ENCODE measurements around the gene PSMA6.
"Not testable (repeated sequence)": the region's sequence is repeated elsewhere in the genome, so short reads cannot be mapped to it uniquely, and the experiment has no call there.

PSMA6 gene

GRCh38 chr14:35342489-35343010, 50.4 kb downstream of the PSMA6 start:
- no peak for DNase-seq (ENCODE audit: low read depth, low spot score)

GRCh38 chr14:35343702-35344101, 51.5 kb downstream of the PSMA6 start:
- DNase-seq (ENCODE audit: low read depth, low spot score), result no peak

- no peak for DNase-seq (ENCODE audit: low read depth, low spot score)
These were observed 52.1 kb downstream of the PSMA6 start for GRCh38 chr14:35344107-35344807.

- DNase-seq (ENCODE audit: low read depth, low spot score), result no peak
These were observed 54.6 kb downstream of the PSMA6 start for GRCh38 chr14:35346738-35347322.

- DNase-seq (ENCODE audit: low read depth, low spot score), result peak; percentile 80
These were observed 55.3 kb downstream of the PSMA6 start for GRCh38 chr14:35347323-35348043.

- DNase-seq (ENCODE audit: low read depth, low spot score), result not testable (repeated sequence)
These were observed 55.8 kb downstream of the PSMA6 start for GRCh38 chr14:35348044-35348380.

GRCh38 chr14:35349496-35350365, 57.5 kb downstream of the PSMA6 start:
- DNase-seq (ENCODE audit: low read depth, low spot score), result no peak

GRCh38 chr14:35351497-35351896, 59.3 kb downstream of the PSMA6 start:
- DNase-seq (ENCODE audit: low read depth, low spot score), result no peak

GRCh38 chr14:35351897-35352273, 59.7 kb downstream of the PSMA6 start:
- peak; percentile 67 for DNase-seq (ENCODE audit: low read depth, low spot score)

GRCh38 chr14:35352274-35353233, 60.4 kb downstream of the PSMA6 start:
- DNase-seq (ENCODE audit: low read depth, low spot score), result peak; percentile 53

GRCh38 chr14:35353409-35354172, 61.4 kb downstream of the PSMA6 start:
- DNase-seq (ENCODE audit: low read depth, low spot score), result no peak

- not testable (repeated sequence) for DNase-seq (ENCODE audit: low read depth, low spot score)
These were observed 63.1 kb downstream of the PSMA6 start for GRCh38 chr14:35355235-35355634.

GRCh38 chr14:35355981-35356841, 64.0 kb downstream of the PSMA6 start:
- no peak for DNase-seq (ENCODE audit: low read depth, low spot score)

GRCh38 chr14:35359655-35360054, 67.5 kb downstream of the PSMA6 start:
- DNase-seq (ENCODE audit: low read depth, low spot score), result not testable (repeated sequence)

- DNase-seq (ENCODE audit: low read depth, low spot score), result no peak
These were observed 68.9 kb downstream of the PSMA6 start for GRCh38 chr14:35361141-35361480.

GRCh38 chr14:35362450-35362849, 70.3 kb downstream of the PSMA6 start:
- DNase-seq (ENCODE audit: low read depth, low spot score), result no peak

- DNase-seq (ENCODE audit: low read depth, low spot score), result no peak
These were observed 70.8 kb downstream of the PSMA6 start for GRCh38 chr14:35362911-35363374.

- DNase-seq (ENCODE audit: low read depth, low spot score), result peak; percentile 56
These were observed 73.2 kb downstream of the PSMA6 start for GRCh38 chr14:35365130-35366055.

Measured in ELF-1 (cell line).